GM19193 (cell line): ENCODE data around the gene LMCD1.

Experiments used
- POLR2A ChIP-seq: IDR thresholded peaks from 4 replicates; pipeline ENCODE4 v1.6.1; 2011; ENCODE audit not compliant: insufficient read depth, insufficient read length; ENCODE audit errors: extremely low read depth

LMCD1 gene

GRCh38 chr3:8512234-8512633 lies 10.6 kb downstream of the LMCD1 start:
- no peak for TF ChIP-seq POLR2A

- TF ChIP-seq POLR2A: no peak
Measured at GRCh38 chr3:8516047-8516661, 14.5 kb downstream of the LMCD1 start.

DNA sequence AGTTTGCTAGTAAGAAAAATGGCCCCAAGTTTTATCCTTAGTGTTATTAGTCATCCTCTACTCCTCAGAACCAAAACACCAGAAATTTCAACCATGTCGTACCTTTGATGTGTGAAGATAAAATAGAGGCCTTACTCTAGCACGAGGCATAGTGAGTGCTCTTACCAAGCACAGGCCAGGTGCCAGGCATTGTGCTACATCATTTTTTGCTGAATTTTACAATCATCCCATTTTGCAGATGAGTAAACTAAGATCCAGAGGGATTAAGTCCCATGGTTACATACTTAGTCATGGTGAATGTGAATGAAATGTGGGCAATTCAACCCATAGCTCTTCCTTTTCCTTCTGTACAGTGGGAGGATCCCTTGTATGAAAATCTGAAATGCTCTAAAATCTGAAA lies 15.2 kb downstream of the LMCD1 start:
- no peak for TF ChIP-seq POLR2A

- TF ChIP-seq POLR2A: no peak
Measured at GRCh38 chr3:8517487-8517886, 15.9 kb downstream of the LMCD1 start.

DNA sequence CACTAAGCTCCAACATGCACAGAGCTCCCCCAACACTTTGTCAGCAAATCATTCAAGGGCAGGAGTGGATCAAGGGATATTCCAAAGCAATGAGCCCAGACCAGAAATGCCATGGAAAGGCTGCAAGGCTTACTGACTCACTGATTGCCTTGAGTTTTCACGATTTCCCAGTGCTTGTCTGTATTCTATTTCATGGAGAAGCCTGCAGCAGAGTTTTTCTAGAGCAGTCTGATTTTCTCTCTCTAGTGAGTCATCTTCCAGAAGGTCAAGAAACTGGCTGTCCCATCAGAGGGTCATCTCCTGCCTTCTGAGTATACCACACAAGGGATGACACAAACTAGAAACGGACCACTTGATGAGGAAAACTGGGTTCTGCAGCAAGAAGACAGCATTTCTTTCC lies 16.5 kb downstream of the LMCD1 start:
- no peak for TF ChIP-seq POLR2A

DNA sequence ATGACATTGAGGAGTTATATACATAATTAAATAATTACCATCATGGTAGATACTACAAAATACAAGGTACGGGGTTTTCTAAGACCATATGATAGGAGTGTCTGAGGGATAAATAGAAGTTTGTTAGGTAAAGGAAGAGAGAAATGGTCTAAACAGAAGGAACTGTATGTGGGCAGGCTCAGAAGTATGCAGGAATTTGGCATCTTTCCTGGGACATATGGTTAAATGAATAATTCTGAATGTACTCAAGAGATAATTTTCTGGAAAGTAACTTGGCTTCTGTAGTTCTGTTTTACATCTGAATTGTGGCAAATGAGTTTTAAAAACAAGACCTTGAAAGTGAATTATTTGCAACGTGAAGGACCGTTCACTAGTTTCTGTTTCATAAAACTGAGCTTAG lies 17.5 kb downstream of the LMCD1 start:
- TF ChIP-seq POLR2A: no peak

DNA sequence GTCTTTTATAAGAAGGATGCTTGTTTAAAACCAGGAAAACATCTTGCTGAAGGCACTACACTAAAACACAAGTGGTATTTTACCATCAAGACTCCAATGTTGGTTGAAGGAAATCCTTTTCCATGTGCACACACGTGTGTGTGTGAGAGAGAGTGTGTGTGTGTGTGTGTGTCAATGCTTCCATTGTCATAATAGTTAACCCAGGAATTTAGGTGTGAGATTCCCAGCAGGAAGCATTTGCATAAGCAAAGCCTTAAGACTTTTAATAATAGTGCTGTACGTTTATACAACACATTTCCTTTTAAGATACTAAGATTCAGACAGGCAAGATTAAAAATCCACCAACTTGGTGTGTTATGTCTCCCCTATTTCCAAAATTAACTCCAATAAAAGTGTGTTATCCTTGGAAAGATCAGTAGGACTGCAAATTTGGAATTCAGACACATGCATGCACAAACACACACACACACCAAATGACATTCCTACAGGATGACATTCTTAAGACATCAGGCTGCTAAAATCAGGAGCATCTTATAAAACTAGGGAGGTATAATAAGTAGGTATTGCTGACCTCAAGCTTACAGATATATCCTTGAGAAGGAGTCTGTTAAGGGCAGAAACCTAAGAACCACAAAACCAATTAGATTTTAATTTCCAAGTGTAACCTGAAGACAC lies 18.3 kb downstream of the LMCD1 start:
- no peak for TF ChIP-seq POLR2A

DNA sequence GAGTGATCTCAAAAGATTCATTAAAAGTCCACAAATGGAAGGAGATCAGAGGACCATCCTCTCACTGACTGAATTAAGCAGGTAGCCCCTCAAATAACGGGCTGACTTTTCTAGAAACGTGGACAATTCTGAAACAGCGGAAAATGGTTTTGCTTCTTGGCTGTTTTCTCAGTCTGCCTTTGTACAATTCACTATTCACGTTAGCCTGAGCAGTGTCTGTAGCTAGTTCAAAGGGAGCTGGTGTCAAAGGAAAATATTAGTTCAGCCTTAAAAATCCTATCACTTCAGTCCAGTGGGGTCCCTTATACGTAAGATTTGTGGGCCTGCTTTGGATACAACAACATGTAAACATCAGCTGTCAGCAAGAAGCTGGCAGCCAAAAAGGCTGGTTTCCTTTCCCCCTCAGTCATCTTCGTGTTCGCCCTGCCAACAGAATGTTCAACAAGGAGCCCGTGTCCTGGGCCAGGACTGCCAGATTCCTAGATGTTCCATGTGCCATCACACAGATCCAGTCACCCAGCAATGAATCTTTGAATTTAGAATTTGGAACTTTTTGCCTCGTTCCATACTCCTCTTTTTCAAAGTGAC lies 19.3 kb downstream of the LMCD1 start:
- TF ChIP-seq POLR2A: no peak

DNA sequence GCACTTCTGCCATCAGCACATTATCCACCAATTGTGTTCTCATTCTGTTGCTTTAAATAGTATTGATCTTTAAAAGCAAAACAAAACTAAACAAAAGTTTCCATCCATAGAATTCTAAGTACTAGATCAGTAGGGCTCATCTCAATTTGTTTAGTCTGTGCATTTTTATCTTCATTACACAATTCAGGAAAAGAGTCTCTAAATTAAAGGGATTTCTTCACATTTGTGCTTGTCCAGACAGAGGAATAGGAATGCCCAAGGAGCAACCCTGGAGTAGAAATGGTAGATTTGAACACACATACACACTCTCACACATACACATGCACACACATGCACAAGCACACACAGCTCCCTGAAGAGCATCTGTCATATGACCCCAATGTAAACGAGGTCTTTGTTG lies 21.4 kb downstream of the LMCD1 start:
- no peak for TF ChIP-seq POLR2A

DNA sequence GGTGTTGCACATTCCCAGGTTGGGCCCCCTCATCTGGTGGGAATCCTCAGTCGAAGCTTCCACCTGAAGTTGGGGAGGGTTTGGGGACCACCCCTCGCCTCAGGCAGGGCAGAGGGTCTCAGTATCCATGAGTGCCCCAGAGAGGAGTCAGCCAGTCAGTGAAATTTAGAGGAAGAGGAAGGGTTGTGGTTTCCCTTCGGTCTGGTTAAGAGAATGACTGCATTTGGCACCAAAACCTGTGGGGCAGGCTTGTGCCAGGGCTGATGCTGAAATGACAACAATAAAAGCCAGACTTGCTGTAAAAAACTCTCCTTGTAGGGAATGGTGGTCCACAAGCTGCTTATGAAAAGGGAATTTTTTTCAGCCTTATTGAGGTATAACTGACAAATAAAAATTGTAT lies 22.6 kb downstream of the LMCD1 start:
- TF ChIP-seq POLR2A: no peak

DNA sequence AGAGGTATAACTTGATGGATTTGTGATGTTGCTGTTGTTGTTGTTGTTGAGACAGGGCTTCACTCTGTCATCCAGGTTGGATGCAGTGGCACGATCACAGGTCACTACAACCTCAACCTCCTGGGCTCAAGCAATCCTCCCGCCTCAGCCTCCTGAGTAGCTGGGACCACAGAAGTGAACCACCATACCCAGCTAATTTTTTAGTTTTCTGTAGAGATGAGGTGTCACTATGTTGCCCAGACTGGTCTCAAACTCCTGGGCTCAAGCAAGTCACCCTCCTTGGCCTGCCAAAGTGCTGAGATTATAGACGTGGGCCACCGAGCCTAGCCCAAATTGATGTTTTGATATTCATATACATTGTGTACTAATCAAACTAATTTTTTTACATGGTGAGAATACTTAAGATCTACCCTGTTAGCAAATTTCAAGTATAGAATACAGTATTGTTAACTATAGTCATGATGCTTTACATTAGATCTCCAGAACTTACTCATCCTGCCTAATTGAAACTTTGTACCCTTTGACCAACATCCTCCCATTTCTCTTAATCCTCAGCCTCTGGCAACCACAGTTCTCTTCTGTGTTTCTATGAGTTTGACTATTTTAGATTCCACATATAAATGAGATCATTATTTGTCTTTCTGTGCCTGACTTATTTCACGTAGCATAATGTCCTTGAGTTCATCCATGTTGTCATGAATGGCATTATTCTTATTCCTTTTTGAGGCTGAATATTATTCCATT lies 23.2 kb downstream of the LMCD1 start:
- no peak for TF ChIP-seq POLR2A

GRCh38 chr3:8525893-8526292 lies 24.3 kb downstream of the LMCD1 start:
- TF ChIP-seq POLR2A: no peak

DNA sequence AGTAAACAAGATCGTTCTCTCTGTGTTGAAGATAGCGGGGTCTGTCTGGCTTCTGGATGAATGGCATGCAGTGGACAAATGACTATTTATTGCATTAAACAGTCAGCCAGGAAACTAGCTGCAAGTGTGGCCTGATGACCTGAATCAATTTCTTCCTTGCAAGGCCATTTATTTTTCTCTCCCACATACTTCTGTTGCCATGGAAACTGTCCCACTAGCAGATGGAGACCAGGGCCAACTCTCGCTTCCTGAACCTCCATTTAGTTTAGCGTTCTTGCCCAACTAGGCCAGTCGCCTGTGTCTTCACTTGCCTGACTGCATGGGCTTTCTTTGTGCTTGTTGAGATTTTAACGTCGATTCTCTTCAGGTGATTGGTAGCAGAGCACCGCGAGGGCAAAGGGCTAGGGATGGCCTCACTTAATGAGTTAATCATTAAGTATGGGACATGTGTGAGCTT lies 27.6 kb downstream of the LMCD1 start:
- TF ChIP-seq POLR2A: no peak

DNA sequence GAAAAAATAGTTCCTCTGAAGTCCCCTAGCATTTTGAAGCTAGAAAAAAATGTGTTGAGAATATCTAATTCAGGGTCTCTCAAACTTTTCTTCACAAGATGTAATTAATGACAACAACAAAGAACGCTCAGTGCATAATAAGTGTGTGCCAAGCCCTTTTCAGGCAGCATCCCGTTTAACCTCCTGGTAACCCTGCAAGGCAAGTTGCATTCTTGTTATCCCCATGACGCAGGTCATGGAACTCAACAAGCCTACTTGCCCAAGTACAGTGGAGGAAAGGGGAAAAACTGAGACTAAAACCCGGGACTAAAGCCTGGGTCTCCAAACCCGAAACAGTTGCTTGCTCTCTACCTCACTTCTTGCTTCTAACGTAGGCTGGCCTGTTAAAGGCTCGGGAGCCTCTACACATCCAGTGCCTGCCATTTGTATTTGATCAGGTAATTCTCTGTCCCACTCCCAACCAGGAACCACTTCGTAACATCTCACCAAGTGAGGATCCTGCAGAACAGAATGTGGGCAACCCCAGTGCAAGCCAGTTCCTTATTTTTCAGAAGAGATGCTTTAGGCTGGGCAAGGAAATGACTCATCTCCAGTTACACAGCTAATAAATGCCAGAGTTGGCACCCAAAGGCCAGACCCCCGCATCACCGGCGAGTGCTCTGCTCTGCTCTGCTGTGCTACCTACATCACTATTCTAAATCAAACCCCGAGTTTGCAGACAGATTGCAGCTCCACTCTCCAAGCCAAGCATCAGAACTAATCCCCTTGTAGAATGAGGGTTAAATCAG lies 28.3 kb downstream of the LMCD1 start:
- no peak for TF ChIP-seq POLR2A

DNA sequence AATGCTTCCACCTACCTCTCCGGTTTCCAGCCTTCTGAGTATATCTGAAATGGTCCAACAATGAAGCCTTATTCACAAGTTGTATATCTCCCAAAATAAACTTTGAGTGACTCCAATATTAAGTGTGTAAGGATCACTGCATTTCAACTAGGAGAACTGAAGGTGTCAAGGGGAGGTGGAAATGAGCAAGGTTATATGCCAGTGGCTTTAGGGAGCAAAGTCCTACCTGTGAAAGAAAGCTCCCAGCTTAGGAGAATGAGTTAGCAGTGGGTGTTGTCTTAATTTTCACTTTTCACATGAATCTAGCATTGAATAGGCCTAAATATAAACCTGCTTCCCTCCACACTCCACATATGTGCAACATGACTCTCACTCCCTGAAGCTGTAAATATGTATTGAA lies 29.0 kb downstream of the LMCD1 start:
- no peak for TF ChIP-seq POLR2A
